ENCODE results near the gene SEC14L1. TPM values are rescaled to one million over a fixed set of nuclear protein-coding genes. Genes with fewer than 3 reads are reported as not detected.
"Not testable (repeated sequence)": the region's sequence is repeated elsewhere in the genome, so short reads cannot be mapped to it uniquely, and the experiment has no call there.

SEC14L1 gene
- total RNA-seq, 1 experiment from 2014 or later, result 78.6 TPM

- Histone ChIP-seq H3K36me3 (ENCODE audit: insufficient read depth, low read length, poor library complexity, severe bottlenecking) (no peaks in the 10 kb centered on the region), H3K9me3 (ENCODE audit: low read depth, low read length, poor library complexity, severe bottlenecking) (no peaks in the 10 kb centered on the region), H3K27ac (ENCODE audit: low read depth, low read length, poor library complexity, severe bottlenecking) (no peak overlapping the region), H3K4me3 (ENCODE audit: low read depth, low read length, poor library complexity, severe bottlenecking) (no peak overlapping the region), H3K4me1 (ENCODE audit: insufficient read depth, low read length, poor library complexity, severe bottlenecking) (no peaks in the 10 kb centered on the region), H3K27me3 (replicated peaks; ENCODE audit: insufficient read depth, low read depth, low read length, poor library complexity) (no peaks in the 10 kb centered on the region)
- ChIA-PET POLR2A (ENCODE audit: low non-redundant PET) (no interaction called here), CTCF (no interaction called here)
- no peak for TF ChIP-seq EZH2 (IDR thresholded peaks at IDR 0.05; ENCODE audit: borderline replicate concordance, low read depth, low read length, poor library complexity, severe bottlenecking)
- BruUV-seq (replicated peaks), result no TSS peak
- intact Hi-C loops (cut with micrococcal nuclease; ENCODE audit: unreplicated experiment), result no loop called here
- no peak for DNase-seq (ENCODE audit: low spot score)
Measured at GRCh38 chr17:77254951-77255825, 114.4 kb downstream of the SEC14L1 start.

- H3K4me3 ChIP-seq (ENCODE audit: low read depth, low read length, poor library complexity, severe bottlenecking); H3K27ac ChIP-seq (ENCODE audit: low read depth, low read length, poor library complexity, severe bottlenecking); H3K4me1 ChIP-seq (ENCODE audit: insufficient read depth, low read length, poor library complexity, severe bottlenecking); H3K36me3 ChIP-seq (ENCODE audit: insufficient read depth, low read length, poor library complexity, severe bottlenecking); H3K27me3 ChIP-seq (replicated peaks; ENCODE audit: insufficient read depth, low read depth, low read length, poor library complexity); DNase-seq (ENCODE audit: low spot score); CTCF ChIA-PET; POLR2A ChIA-PET (ENCODE audit: low non-redundant PET); intact Hi-C loops (cut with micrococcal nuclease; ENCODE audit: unreplicated experiment); H3K9me3 ChIP-seq (ENCODE audit: low read depth, low read length, poor library complexity, severe bottlenecking); BruUV-seq (replicated peaks): not testable (repeated sequence)
Measured at GRCh38 chr17:77255970-77256369, 115.2 kb downstream of the SEC14L1 start.

- POLR2A ChIA-PET (ENCODE audit: low non-redundant PET), result no interaction called here
- no peaks in the 10 kb centered on the region for H3K36me3 ChIP-seq (ENCODE audit: insufficient read depth, low read length, poor library complexity, severe bottlenecking)
- no TSS peak for BruUV-seq (replicated peaks)
Measured at GRCh38 chr17:77256710-77257109, 115.9 kb downstream of the SEC14L1 start.

GRCh38 chr17:77257169-77257568 lies 116.4 kb downstream of the SEC14L1 start:
- Histone ChIP-seq H3K27ac (ENCODE audit: low read depth, low read length, poor library complexity, severe bottlenecking) (no peak overlapping the region), H3K4me3 (ENCODE audit: low read depth, low read length, poor library complexity, severe bottlenecking) (no peak overlapping the region), H3K36me3 (ENCODE audit: insufficient read depth, low read length, poor library complexity, severe bottlenecking) (no peaks in the 10 kb centered on the region), H3K27me3 (replicated peaks; ENCODE audit: insufficient read depth, low read depth, low read length, poor library complexity) (no peaks in the 10 kb centered on the region), H3K9me3 (ENCODE audit: low read depth, low read length, poor library complexity, severe bottlenecking) (no peaks in the 10 kb centered on the region), H3K4me1 (ENCODE audit: insufficient read depth, low read length, poor library complexity, severe bottlenecking) (no peaks in the 10 kb centered on the region)
- no TSS peak for BruUV-seq (replicated peaks)
- TF ChIP-seq EZH2 (IDR thresholded peaks at IDR 0.05; ENCODE audit: borderline replicate concordance, low read depth, low read length, poor library complexity, severe bottlenecking), result no peak
- TF ChIP-seq, protein P1, sequence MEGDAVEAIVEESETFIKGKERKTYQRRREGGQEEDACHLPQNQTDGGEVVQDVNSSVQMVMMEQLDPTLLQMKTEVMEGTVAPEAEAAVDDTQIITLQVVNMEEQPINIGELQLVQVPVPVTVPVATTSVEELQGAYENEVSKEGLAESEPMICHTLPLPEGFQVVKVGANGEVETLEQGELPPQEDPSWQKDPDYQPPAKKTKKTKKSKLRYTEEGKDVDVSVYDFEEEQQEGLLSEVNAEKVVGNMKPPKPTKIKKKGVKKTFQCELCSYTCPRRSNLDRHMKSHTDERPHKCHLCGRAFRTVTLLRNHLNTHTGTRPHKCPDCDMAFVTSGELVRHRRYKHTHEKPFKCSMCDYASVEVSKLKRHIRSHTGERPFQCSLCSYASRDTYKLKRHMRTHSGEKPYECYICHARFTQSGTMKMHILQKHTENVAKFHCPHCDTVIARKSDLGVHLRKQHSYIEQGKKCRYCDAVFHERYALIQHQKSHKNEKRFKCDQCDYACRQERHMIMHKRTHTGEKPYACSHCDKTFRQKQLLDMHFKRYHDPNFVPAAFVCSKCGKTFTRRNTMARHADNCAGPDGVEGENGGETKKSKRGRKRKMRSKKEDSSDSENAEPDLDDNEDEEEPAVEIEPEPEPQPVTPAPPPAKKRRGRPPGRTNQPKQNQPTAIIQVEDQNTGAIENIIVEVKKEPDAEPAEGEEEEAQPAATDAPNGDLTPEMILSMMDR (conservative IDR thresholded peaks at IDR 0.05; ENCODE audit: low read depth, low read length), result no peak
- POLR2A ChIA-PET (ENCODE audit: low non-redundant PET), result no interaction called here
- CTCF ChIA-PET, result interaction anchor here (1.1 kb wide), 1 partner anchor 779 kb away, joined by 5 read pairs; no protein-coding TSS in a partner anchor
- intact Hi-C loops (cut with micrococcal nuclease; ENCODE audit: unreplicated experiment), result no loop called here
- no peak for DNase-seq (ENCODE audit: low spot score)

More at GRCh38 chr17:77256710-77257109, 115.9 kb downstream of the SEC14L1 start:
- intact Hi-C loops (cut with micrococcal nuclease; ENCODE audit: unreplicated experiment), result no loop called here
- H3K27me3 ChIP-seq (replicated peaks; ENCODE audit: insufficient read depth, low read depth, low read length, poor library complexity), result no peaks in the 10 kb centered on the region
- no peak for DNase-seq (ENCODE audit: low spot score)
- CTCF ChIA-PET, result interaction anchor here (1.1 kb wide), 1 partner anchor 779 kb away, joined by 5 read pairs; no protein-coding TSS in a partner anchor
- no peak overlapping the region for H3K4me3 ChIP-seq (ENCODE audit: low read depth, low read length, poor library complexity, severe bottlenecking)
- no peaks in the 10 kb centered on the region for H3K9me3 ChIP-seq (ENCODE audit: low read depth, low read length, poor library complexity, severe bottlenecking)
- no peaks in the 10 kb centered on the region for H3K4me1 ChIP-seq (ENCODE audit: insufficient read depth, low read length, poor library complexity, severe bottlenecking)
- TF ChIP-seq EZH2 (IDR thresholded peaks at IDR 0.05; ENCODE audit: borderline replicate concordance, low read depth, low read length, poor library complexity, severe bottlenecking), result no peak
- TF ChIP-seq, protein P1 (conservative IDR thresholded peaks at IDR 0.05; ENCODE audit: low read depth, low read length), result 0 out of 2 replicates have a peak, but pooled peaks have one; percentile 12
- no peak overlapping the region for H3K27ac ChIP-seq (ENCODE audit: low read depth, low read length, poor library complexity, severe bottlenecking)

Data from A673 (cell line).